GM12878 (cell line): ENCODE measurements around the gene TMED6. TPM values are rescaled to one million over a fixed set of nuclear protein-coding genes. Genes with fewer than 3 reads are reported as not detected.

Experiments used
- ATF7 ChIP-seq: fragments of 450-650 bp; IDR thresholded peaks from 2 replicates; pipeline ENCODE4 v1.6.1; 2016; ENCODE audit warnings: low read depth, mild to moderate bottlenecking
- CBX3 ChIP-seq: fragments of 200-600 bp; sonication (generic); IDR thresholded peaks from 2 replicates; pipeline ENCODE4 v1.6.1; 2016; ENCODE audit warnings: low read depth, borderline replicate concordance
- CEBPB ChIP-seq, 2 experiments: fragments of 150-350 bp in 1 of 2; IDR thresholded peaks; 2 replicates each; pipeline ENCODE4 v1.6.1; 2012 to 2014; ENCODE audit warnings: low read depth in 2 of 2, low read length in 2 of 2, borderline replicate concordance in 1 of 2, inconsistent platforms in 1 of 2
- E2F8 ChIP-seq: fragments of 450-650 bp; IDR thresholded peaks from 2 replicates; pipeline ENCODE4 v1.6.1; 2018; ENCODE audit warnings: mild to moderate bottlenecking, low read depth, moderate library complexity; ENCODE audit not compliant: partially characterized antibody
- EZH2 ChIP-seq: IDR thresholded peaks from 2 replicates; pipeline ENCODE4 v1.6.1; 2012; ENCODE audit warnings: low read depth, mild to moderate bottlenecking, control low read depth, inconsistent platforms, low read length, borderline replicate concordance; ENCODE audit not compliant: control insufficient read depth
- GABPA ChIP-seq: IDR thresholded peaks from 2 replicates; pipeline ENCODE4 v1.6.1; 2014; ENCODE audit warnings: antibody characterized with exemption, low read depth, mild to moderate bottlenecking, inconsistent platforms
- GATAD2B ChIP-seq: fragments of 450-650 bp; conservative IDR thresholded peaks from 2 replicates; pipeline ENCODE4 v1.6.1; 2017; ENCODE audit warnings: low read depth, mild to moderate bottlenecking, moderate library complexity
- IRF4 ChIP-seq: IDR thresholded peaks from 2 replicates; pipeline ENCODE4 v1.6.1; 2011; ENCODE audit warnings: low read depth, low read length
- JUND ChIP-seq: IDR thresholded peaks from 2 replicates; pipeline ENCODE4 v1.6.1; 2012; ENCODE audit warnings: low read depth, mild to moderate bottlenecking, low read length, improper control_type of control experiment, moderate library complexity
- KLF5 ChIP-seq: fragments of 450-650 bp; IDR thresholded peaks from 2 replicates; pipeline ENCODE4 v1.6.1; 2014; ENCODE audit warnings: mild to moderate bottlenecking; ENCODE audit not compliant: partially characterized antibody
- NFYB ChIP-seq: IDR thresholded peaks from 2 replicates; pipeline ENCODE4 v1.6.1; 2011; ENCODE audit warnings: low read depth, mild to moderate bottlenecking, low read length, improper control_type of control experiment, moderate library complexity; ENCODE audit not compliant: insufficient read depth
- NRF1 ChIP-seq: conservative IDR thresholded peaks from 2 replicates; pipeline ENCODE4 v1.6.1; 2011; ENCODE audit warnings: mild to moderate bottlenecking, low read depth, low read length, improper control_type of control experiment
- RAD51 ChIP-seq: fragments of 450-650 bp; IDR thresholded peaks from 2 replicates; pipeline ENCODE4 v1.6.1; 2016; ENCODE audit warnings: moderate library complexity, mild to moderate bottlenecking, inconsistent platforms
- SMAD1 ChIP-seq: fragments of 450-650 bp; IDR thresholded peaks from 2 replicates; pipeline ENCODE4 v1.6.1; 2018; ENCODE audit warnings: mild to moderate bottlenecking, low read depth; ENCODE audit not compliant: partially characterized antibody
- SMC3 ChIP-seq: IDR thresholded peaks from 2 replicates; pipeline ENCODE4 v1.6.1; 2011; ENCODE audit warnings: low read length, improper control_type of control experiment, borderline replicate concordance
- STAT3 ChIP-seq: IDR thresholded peaks from 2 replicates; pipeline ENCODE4 v1.6.1; 2011; ENCODE audit warnings: low read depth, low read length, improper control_type of control experiment
- TARDBP ChIP-seq: IDR thresholded peaks from 2 replicates; pipeline ENCODE4 v1.6.1; 2016; ENCODE audit warnings: borderline replicate concordance
- TCF3 ChIP-seq: IDR thresholded peaks from 2 replicates; pipeline ENCODE4 v1.6.1; 2012; ENCODE audit warnings: low read depth, mild to moderate bottlenecking, low read length, borderline replicate concordance; ENCODE audit not compliant: insufficient read depth
- USF2 ChIP-seq: IDR thresholded peaks from 2 replicates; pipeline ENCODE4 v1.6.1; 2011; ENCODE audit warnings: low read depth, low read length, improper control_type of control experiment, borderline replicate concordance
- YBX1 ChIP-seq: fragments of 450-650 bp; IDR thresholded peaks from 2 replicates; pipeline ENCODE4 v1.6.1; 2016; ENCODE audit warnings: antibody characterized with exemption
- ZNF274 ChIP-seq: IDR thresholded peaks from one replicate; pipeline ENCODE4 v1.8.0; 2011; ENCODE audit not compliant: insufficient read length, insufficient read depth
- ZNF687 ChIP-seq: fragments of 450-650 bp; IDR thresholded peaks from 2 replicates; pipeline ENCODE4 v1.6.1; 2017; ENCODE audit warnings: mild to moderate bottlenecking, moderate library complexity
- polyA plus RNA-seq, 11 experiments: library from polyadenylated mRNA; depleted of rRNA in 4 of 11; unstranded in 6 of 11; stranded (reverse) in 5 of 11; fragments of >200 nt; fragmentation: Nextera tagmentation in 4 of 11; fragmentation: Illumina TruSeq in 1 of 11; extraction: Ambion mirVana in 4 of 11; extraction: Trizol in 1 of 11; gene quantifications; 1 replicate in 1 of 11; 2 replicates in 10 of 11; pipeline versions ENCODE4 v1.2.1 to v1.2.3, GENCODE V29; 2011 to 2016; ENCODE audit warnings: inconsistent platforms in 2 of 11, missing spikeins in 2 of 11, low read depth in 1 of 11
- total RNA-seq, 4 experiments: library from RNA; depleted of rRNA in 3 of 4; stranded (reverse); fragments of >200 nt in 3 of 4; fragmentation: Illumina TruSeq in 1 of 4; extraction: Trizol in 1 of 4; gene quantifications; 2 replicates each; pipeline versions ENCODE4 v1.2.1 to v1.2.3, GENCODE V29; 2013 to 2021

The TMED6 gene
- total and polyA plus RNA-seq, 10 of the 15 experiments (the other 5 are each of a cell fraction or from before 2014, with no cell fraction given), result 0.27 to 1.7 (median 0.78) TPM

- no peak for TF ChIP-seq E2F8
- no peak for TF ChIP-seq TARDBP
- TF ChIP-seq GABPA, result peak; percentile 78
- no peak for TF ChIP-seq IRF4
- no peak for TF ChIP-seq STAT3
- peak; percentile 61; the same call in 1 of the 2 replicates for TF ChIP-seq GATAD2B
- no peak for TF ChIP-seq USF2
- TF ChIP-seq ATF7, result no peak
- TF ChIP-seq NFYB, result no peak
- no peak for TF ChIP-seq SMC3
- TF ChIP-seq JUND, result no peak
- no peak for TF ChIP-seq ZNF274
- TF ChIP-seq CBX3, result no peak
- no peak for TF ChIP-seq TCF3
- no peak for TF ChIP-seq KLF5
- no peak for TF ChIP-seq CEBPB (IDR thresholded peaks at IDR 0.05; ENCODE audit: borderline replicate concordance in 1 of 2, low read depth in 2 of 2, low read length in 2 of 2)
- no peak for TF ChIP-seq EZH2
- TF ChIP-seq RAD51, result no peak
- no peak for TF ChIP-seq YBX1
- TF ChIP-seq ZNF687, result peak; percentile 55; the same call in 1 of the 2 replicates
- TF ChIP-seq SMAD1, result no peak
- TF ChIP-seq NRF1, result no peak
Measured at GRCh38 chr16:69330286-69331109, 21.1 kb downstream of the TMED6 start, which contains the start of gene PDF (continued).
